Head of caudate nucleus (tissue), 42 donors: Measurements from ENCODE around the gene GCAT.

ENCODE experiments used
- DNase-seq, 42 donors: peaks; one replicate each; pipeline versions ENCODE4 v3.0.0 to v3.0.0-alpha.2; 2020 to 2021; ENCODE audit warnings: mixed read lengths in 7 of 42
- intact Hi-C: fragments of 100-400 bp; cut with DNase I; formaldehyde crosslinking; loops from one replicate; pipeline ENCODE4 v1.15.0; 2022

Gene GCAT

GRCh38 chr22:37807410-37808293 lies at the start of gene GCAT:
Gene GCAT, plus strand, starts transcription at chr22:37807934. Its CDS starts 34 bp downstream, at chr22:37807968.
- DNase-seq, result peak; percentile 87 to 98 (median 95)
- intact Hi-C loops, result loop anchor here (5.0 to 10.0 kb wide), 2 partner anchors 40 to 143 kb away; partner anchors contain the start of gene EIF3L

- intact Hi-C loops, result no loop called here
- DNase-seq, result no peak
Measured at GRCh38 chr22:37758694-37759093, 49.0 kb upstream of the GCAT start.

GRCh38 chr22:37759281-37759680 lies 48.5 kb upstream of the GCAT start:
- intact Hi-C loops, result no loop called here
- DNase-seq, result no peak

GRCh38 chr22:37760152-37760551 lies 47.6 kb upstream of the GCAT start:
- intact Hi-C loops, result no loop called here

GRCh38 chr22:37762389-37762836 lies 45.3 kb upstream of the GCAT start:
- no peak for DNase-seq
- intact Hi-C loops, result no loop called here

More at GRCh38 chr22:37760152-37760551, 47.6 kb upstream of the GCAT start:
- no peak for DNase-seq

- intact Hi-C loops, result no loop called here
- DNase-seq, result no peak
Measured at GRCh38 chr22:37763012-37763411, 44.7 kb upstream of the GCAT start.

- intact Hi-C loops, result no loop called here
- DNase-seq, result no peak
Measured at GRCh38 chr22:37763652-37764051, 44.1 kb upstream of the GCAT start.

- intact Hi-C loops, result no loop called here
- no peak for DNase-seq
Measured at GRCh38 chr22:37764622-37765021, 43.1 kb upstream of the GCAT start.

- intact Hi-C loops, result no loop called here
- no peak for DNase-seq
Measured at GRCh38 chr22:37765498-37765897, 42.2 kb upstream of the GCAT start.

GRCh38 chr22:37765953-37766576 lies 41.7 kb upstream of the GCAT start:
- intact Hi-C loops, result no loop called here

GRCh38 chr22:37768273-37768672 lies 39.5 kb upstream of the GCAT start:
- no peak for DNase-seq

More at GRCh38 chr22:37765953-37766576, 41.7 kb upstream of the GCAT start:
- no peak for DNase-seq

GRCh38 chr22:37769056-37769455 lies 38.7 kb upstream of the GCAT start:
- intact Hi-C loops, result no loop called here
- DNase-seq, result no peak

More at GRCh38 chr22:37768273-37768672, 39.5 kb upstream of the GCAT start:
- intact Hi-C loops, result no loop called here

GRCh38 chr22:37771081-37771480 lies 36.7 kb upstream of the GCAT start:
- intact Hi-C loops, result no loop called here

GRCh38 chr22:37771702-37772427 lies 35.9 kb upstream of the GCAT start:
- no peak for DNase-seq
- intact Hi-C loops, result no loop called here

More at GRCh38 chr22:37771081-37771480, 36.7 kb upstream of the GCAT start:
- no peak for DNase-seq

- intact Hi-C loops, result no loop called here
- no peak for DNase-seq
Measured at GRCh38 chr22:37774728-37775127, 33.0 kb upstream of the GCAT start.

GRCh38 chr22:37775785-37776638 lies 31.7 kb upstream of the GCAT start:
- intact Hi-C loops, result no loop called here
- DNase-seq, result no peak

- intact Hi-C loops, result no loop called here
- DNase-seq, result no peak
Measured at GRCh38 chr22:37776639-37777005, 31.1 kb upstream of the GCAT start.

- DNase-seq, result peak in 9 of 42 donors; percentile 8 to 48 (median 17)
- intact Hi-C loops, result no loop called here
Measured at GRCh38 chr22:37777122-37777687, 30.5 kb upstream of the GCAT start.
